ENCODE results near the gene ASPHD1. TPM values are rescaled to one million over a fixed set of nuclear protein-coding genes. Genes with fewer than 3 reads are reported as not detected.

The ASPHD1 gene
- polyA plus RNA-seq, 3 donors, result not detected

DNA sequence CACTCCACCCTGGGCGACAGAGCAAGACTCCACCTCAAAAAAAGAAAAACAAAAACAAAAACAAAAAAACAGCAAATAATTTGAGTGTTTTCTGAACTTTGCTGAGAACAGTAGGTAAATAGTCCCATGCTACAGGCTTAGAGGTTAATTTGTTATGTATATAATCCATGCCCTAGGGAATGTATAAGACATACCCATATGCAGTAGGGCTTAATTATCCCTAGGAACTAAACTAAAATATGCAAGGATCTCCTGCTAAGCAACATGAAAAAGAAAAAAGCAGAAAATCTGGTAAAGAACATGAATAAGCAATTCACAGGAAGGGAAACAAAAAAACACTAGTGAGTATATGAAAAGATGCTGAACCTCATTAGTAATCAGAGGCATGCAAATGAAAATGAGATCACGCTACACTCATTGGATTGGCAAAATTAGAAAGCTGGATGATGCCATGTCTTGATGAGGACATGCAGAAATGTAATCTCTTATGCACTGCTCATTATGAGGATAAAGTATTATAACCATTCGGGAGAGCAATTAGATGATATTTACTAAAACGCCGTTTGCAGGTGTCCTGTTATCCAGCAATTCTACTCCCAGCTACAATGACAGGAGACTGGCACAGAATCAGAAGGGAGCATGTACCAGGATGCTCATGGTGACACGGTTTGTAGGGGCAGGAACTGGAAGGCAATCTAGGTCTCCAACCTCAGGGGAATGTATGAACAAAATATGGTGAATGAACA lies 20.2 kb downstream of the ASPHD1 start:
- no peak for DNase-seq
- Histone ChIP-seq H3K4me2 (replicated peaks; ENCODE audit: extremely low read depth, low read length, poor library complexity, severe bottlenecking) (no peak overlapping the region), H3K9me3 (replicated peaks in 1 of 2; ENCODE audit: control insufficient read depth in 1 of 2, insufficient read depth in 1 of 2, low read length in 2 of 2) (no peaks in the 10 kb centered on the region), H3K4me3 (replicated peaks in 1 of 3; ENCODE audit: low read depth in 2 of 3, low read length in 3 of 3) (no peak overlapping the region), H3K79me2 (ENCODE audit: insufficient read depth, low read length) (peaks cover 30% of the 10 kb centered on the region), H3K4me1 (ENCODE audit: control insufficient read depth in 1 of 2, insufficient read depth in 2 of 2, low read length in 2 of 2) (peaks cover 8 to 10% of the 10 kb centered on the region in 2 donors), H3K36me3 (replicated peaks in 1 of 2; ENCODE audit: control insufficient read depth in 1 of 2, insufficient read depth in 2 of 2, low read length in 2 of 2) (peaks cover 49 to 73% of the 10 kb centered on the region in 2 donors), H3K9ac (ENCODE audit: insufficient read depth, low read length, poor library complexity, severe bottlenecking) (no peak overlapping the region), H3K27me3 (ENCODE audit: control insufficient read depth in 2 of 2, insufficient read depth in 2 of 2, low read length in 2 of 2) (no peaks in the 10 kb centered on the region), H3K27ac (ENCODE audit: low read depth in 1 of 2, low read length in 2 of 2) (no peak overlapping the region), H4K20me1 (ENCODE audit: insufficient read depth, low read length) (peaks cover 44% of the 10 kb centered on the region), H2AFZ (ENCODE audit: insufficient read depth, low read depth, low read length, poor library complexity, severe bottlenecking) (no peak overlapping the region)
- H3K36me3 Mint-ChIP-seq, result peaks cover 63 to 74% of the 10 kb centered on the region in 2 donors
- intact Hi-C loops (cut with micrococcal nuclease), result loop anchor here in 1 of 2 donors (10.0 kb wide), 1 partner anchor 56 kb away; the partner anchor contains the start of gene CDIPT
- peaks cover 0 to 3% (median 0%) of the 10 kb centered on the region in 3 donors for H3K27me3 Mint-ChIP-seq (ENCODE audit: low read depth in 3 of 3)
- 94% methylated on average over 2 of the region's 6 CpGs for WGBS (ENCODE audit: insufficient coverage)
- no peak overlapping the region for H3K4me3 Mint-ChIP-seq
- H3K4me1 Mint-ChIP-seq, result peaks cover 13% of the 10 kb centered on the region
- TF ChIP-seq, protein P1, sequence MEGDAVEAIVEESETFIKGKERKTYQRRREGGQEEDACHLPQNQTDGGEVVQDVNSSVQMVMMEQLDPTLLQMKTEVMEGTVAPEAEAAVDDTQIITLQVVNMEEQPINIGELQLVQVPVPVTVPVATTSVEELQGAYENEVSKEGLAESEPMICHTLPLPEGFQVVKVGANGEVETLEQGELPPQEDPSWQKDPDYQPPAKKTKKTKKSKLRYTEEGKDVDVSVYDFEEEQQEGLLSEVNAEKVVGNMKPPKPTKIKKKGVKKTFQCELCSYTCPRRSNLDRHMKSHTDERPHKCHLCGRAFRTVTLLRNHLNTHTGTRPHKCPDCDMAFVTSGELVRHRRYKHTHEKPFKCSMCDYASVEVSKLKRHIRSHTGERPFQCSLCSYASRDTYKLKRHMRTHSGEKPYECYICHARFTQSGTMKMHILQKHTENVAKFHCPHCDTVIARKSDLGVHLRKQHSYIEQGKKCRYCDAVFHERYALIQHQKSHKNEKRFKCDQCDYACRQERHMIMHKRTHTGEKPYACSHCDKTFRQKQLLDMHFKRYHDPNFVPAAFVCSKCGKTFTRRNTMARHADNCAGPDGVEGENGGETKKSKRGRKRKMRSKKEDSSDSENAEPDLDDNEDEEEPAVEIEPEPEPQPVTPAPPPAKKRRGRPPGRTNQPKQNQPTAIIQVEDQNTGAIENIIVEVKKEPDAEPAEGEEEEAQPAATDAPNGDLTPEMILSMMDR (IDR thresholded peaks at IDR 0.05), result no peak
- H3K27ac Mint-ChIP-seq, result no peak overlapping the region
- H3K9me3 Mint-ChIP-seq, result no peaks in the 10 kb centered on the region

DNA sequence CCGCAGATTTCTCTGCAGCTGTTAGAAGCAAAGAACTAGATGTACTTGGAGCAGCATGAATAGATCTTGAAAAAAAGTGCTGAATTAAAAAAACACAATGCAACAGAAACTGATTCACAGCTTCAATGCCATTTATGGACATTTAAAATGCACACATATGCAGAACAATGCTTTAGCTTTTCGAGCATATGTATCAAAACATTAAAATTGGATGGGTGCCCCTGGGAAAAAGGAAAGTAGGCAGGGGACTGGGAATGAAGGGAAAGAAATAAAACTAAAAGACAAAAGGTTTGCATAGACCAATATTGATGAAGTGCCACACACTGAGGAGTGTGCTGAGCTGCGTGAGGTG lies 20.7 kb downstream of the ASPHD1 start:
- H3K4me1 ChIP-seq (ENCODE audit: control insufficient read depth in 1 of 2, insufficient read depth in 2 of 2, low read length in 2 of 2), result peaks cover 8 to 11% of the 10 kb centered on the region in 2 donors
- intact Hi-C loops (cut with micrococcal nuclease), result loop anchor here in 1 of 2 donors (10.0 kb wide), 1 partner anchor 56 kb away; the partner anchor contains the start of gene CDIPT
- no peak overlapping the region for H3K4me3 ChIP-seq (replicated peaks in 1 of 3; ENCODE audit: low read depth in 2 of 3, low read length in 3 of 3)
- H3K27ac ChIP-seq (ENCODE audit: low read depth in 1 of 2, low read length in 2 of 2), result no peak overlapping the region
- 90% methylated on average over 1 of the region's 3 CpGs for WGBS (ENCODE audit: insufficient coverage)
- peaks cover 36% of the 10 kb centered on the region for H3K79me2 ChIP-seq (ENCODE audit: insufficient read depth, low read length)
- H3K27ac Mint-ChIP-seq, result peak overlapping the region in 2 of 7 donors; percentile 19 to 74
- H3K27me3 Mint-ChIP-seq (ENCODE audit: low read depth in 3 of 3), result peaks cover 0 to 3% (median 0%) of the 10 kb centered on the region in 3 donors
- no peak overlapping the region for H3K4me2 ChIP-seq (replicated peaks; ENCODE audit: extremely low read depth, low read length, poor library complexity, severe bottlenecking)
- H3K36me3 Mint-ChIP-seq, result peaks cover 58 to 68% of the 10 kb centered on the region in 2 donors
- H3K36me3 ChIP-seq (replicated peaks in 1 of 2; ENCODE audit: control insufficient read depth in 1 of 2, insufficient read depth in 2 of 2, low read length in 2 of 2), result peaks cover 49 to 67% of the 10 kb centered on the region in 2 donors
- H3K27me3 ChIP-seq (ENCODE audit: control insufficient read depth in 2 of 2, insufficient read depth in 2 of 2, low read length in 2 of 2), result no peaks in the 10 kb centered on the region
- H3K9ac ChIP-seq (ENCODE audit: insufficient read depth, low read length, poor library complexity, severe bottlenecking), result no peak overlapping the region
- TF ChIP-seq, protein P1 (IDR thresholded peaks at IDR 0.05), result no peak
- no peak overlapping the region for H2AFZ ChIP-seq (ENCODE audit: insufficient read depth, low read depth, low read length, poor library complexity, severe bottlenecking)
- peaks cover 15% of the 10 kb centered on the region for H3K4me1 Mint-ChIP-seq
- no peak for DNase-seq
- no peak overlapping the region for H3K4me3 Mint-ChIP-seq
- no peaks in the 10 kb centered on the region for H3K9me3 ChIP-seq (replicated peaks in 1 of 2; ENCODE audit: control insufficient read depth in 1 of 2, insufficient read depth in 1 of 2, low read length in 2 of 2)
- H3K9me3 Mint-ChIP-seq, result no peaks in the 10 kb centered on the region
- H4K20me1 ChIP-seq (ENCODE audit: insufficient read depth, low read length), result peaks cover 49% of the 10 kb centered on the region

Measured in CD14-positive monocyte (primary cell).